ENCODE data around the gene DNAH14.

The DNAH14 gene

GRCh38 chr1:225389843-225390242, 460.4 kb downstream of the DNAH14 start:
- DNase-seq (ENCODE audit: low read depth in 3 of 3, low spot score in 1 of 3): no peak

GRCh38 chr1:225396357-225396756, 466.9 kb downstream of the DNAH14 start:
- no peak for DNase-seq (ENCODE audit: low read depth in 3 of 3, low spot score in 1 of 3)

- DNase-seq (ENCODE audit: low read depth in 3 of 3, low spot score in 1 of 3): no peak
These were observed 471.5 kb downstream of the DNAH14 start for GRCh38 chr1:225400968-225401367.

GRCh38 chr1:225406976-225407725, 477.7 kb downstream of the DNAH14 start:
- no peak for DNase-seq (ENCODE audit: low read depth in 3 of 3, low spot score in 1 of 3)

- DNase-seq (ENCODE audit: low read depth in 3 of 3, low spot score in 1 of 3): no peak
These were observed 478.3 kb downstream of the DNAH14 start for GRCh38 chr1:225407755-225408154.

GRCh38 chr1:225408249-225408648, 478.8 kb downstream of the DNAH14 start:
- no peak for DNase-seq (ENCODE audit: low read depth in 3 of 3, low spot score in 1 of 3)

GRCh38 chr1:225409051-225409450, 479.6 kb downstream of the DNAH14 start:
- no peak for DNase-seq (ENCODE audit: low read depth in 3 of 3, low spot score in 1 of 3)

GRCh38 chr1:225410036-225410435, 480.6 kb downstream of the DNAH14 start:
- no peak for DNase-seq (ENCODE audit: low read depth in 3 of 3, low spot score in 1 of 3)

- DNase-seq (ENCODE audit: low read depth in 3 of 3, low spot score in 1 of 3): no peak
These were observed 482.8 kb downstream of the DNAH14 start for GRCh38 chr1:225412321-225412720.

GRCh38 chr1:225412803-225413351, 483.4 kb downstream of the DNAH14 start:
- DNase-seq (ENCODE audit: low read depth in 3 of 3, low spot score in 1 of 3): no peak

GRCh38 chr1:225413708-225414375, 484.4 kb downstream of the DNAH14 start:
- no peak for DNase-seq (ENCODE audit: low read depth in 3 of 3, low spot score in 1 of 3)

GRCh38 chr1:225415307-225415706, 485.8 kb downstream of the DNAH14 start:
- no peak for DNase-seq (ENCODE audit: low read depth in 3 of 3, low spot score in 1 of 3)

- no peak for DNase-seq (ENCODE audit: low read depth in 3 of 3, low spot score in 1 of 3)
These were observed 486.7 kb downstream of the DNAH14 start for GRCh38 chr1:225415967-225416745.

- DNase-seq (ENCODE audit: low read depth in 3 of 3, low spot score in 1 of 3): no peak
These were observed 488.6 kb downstream of the DNAH14 start for GRCh38 chr1:225418059-225418458.

- DNase-seq (ENCODE audit: low read depth in 3 of 3, low spot score in 1 of 3): no peak
These were observed 489.1 kb downstream of the DNAH14 start for GRCh38 chr1:225418598-225418997.

- DNase-seq (ENCODE audit: low read depth in 3 of 3, low spot score in 1 of 3): no peak
These were observed 492.6 kb downstream of the DNAH14 start for GRCh38 chr1:225422031-225422605.

GRCh38 chr1:225422795-225423517, 493.5 kb downstream of the DNAH14 start:
- DNase-seq (ENCODE audit: low read depth in 3 of 3, low spot score in 1 of 3): no peak

GRCh38 chr1:225423518-225423855, 494.0 kb downstream of the DNAH14 start:
- DNase-seq (ENCODE audit: low read depth in 3 of 3, low spot score in 1 of 3): no peak

- no peak for DNase-seq (ENCODE audit: low read depth in 3 of 3, low spot score in 1 of 3)
These were observed 495.2 kb downstream of the DNAH14 start for GRCh38 chr1:225424562-225425200.

GRCh38 chr1:225425201-225425786, 495.8 kb downstream of the DNAH14 start:
- DNase-seq (ENCODE audit: low read depth in 3 of 3, low spot score in 1 of 3): no peak

Measured in stimulated activated CD4-positive, alpha-beta T cell treated with anti-CD3 and anti-CD28 coated beads, TNF-alpha, amount 100 ng/mL, for 1 hour (primary cell).